ENCODE data around the gene IKBKE.
"Not testable (repeated sequence)": the region's sequence is repeated elsewhere in the genome, so short reads cannot be mapped to it uniquely, and the experiment has no call there.

Gene IKBKE

GRCh38 chr1:206476591-206476990 is 6.3 kb downstream of the IKBKE start:
- no peak for DNase-seq

- DNase-seq: no peak
Observed at GRCh38 chr1:206477110-206477509, 6.8 kb downstream of the IKBKE start.

- no peak for DNase-seq
Observed at GRCh38 chr1:206477581-206478380, 7.5 kb downstream of the IKBKE start.

GRCh38 chr1:206478746-206479145 is 8.5 kb downstream of the IKBKE start:
- no peak for DNase-seq

DNA sequence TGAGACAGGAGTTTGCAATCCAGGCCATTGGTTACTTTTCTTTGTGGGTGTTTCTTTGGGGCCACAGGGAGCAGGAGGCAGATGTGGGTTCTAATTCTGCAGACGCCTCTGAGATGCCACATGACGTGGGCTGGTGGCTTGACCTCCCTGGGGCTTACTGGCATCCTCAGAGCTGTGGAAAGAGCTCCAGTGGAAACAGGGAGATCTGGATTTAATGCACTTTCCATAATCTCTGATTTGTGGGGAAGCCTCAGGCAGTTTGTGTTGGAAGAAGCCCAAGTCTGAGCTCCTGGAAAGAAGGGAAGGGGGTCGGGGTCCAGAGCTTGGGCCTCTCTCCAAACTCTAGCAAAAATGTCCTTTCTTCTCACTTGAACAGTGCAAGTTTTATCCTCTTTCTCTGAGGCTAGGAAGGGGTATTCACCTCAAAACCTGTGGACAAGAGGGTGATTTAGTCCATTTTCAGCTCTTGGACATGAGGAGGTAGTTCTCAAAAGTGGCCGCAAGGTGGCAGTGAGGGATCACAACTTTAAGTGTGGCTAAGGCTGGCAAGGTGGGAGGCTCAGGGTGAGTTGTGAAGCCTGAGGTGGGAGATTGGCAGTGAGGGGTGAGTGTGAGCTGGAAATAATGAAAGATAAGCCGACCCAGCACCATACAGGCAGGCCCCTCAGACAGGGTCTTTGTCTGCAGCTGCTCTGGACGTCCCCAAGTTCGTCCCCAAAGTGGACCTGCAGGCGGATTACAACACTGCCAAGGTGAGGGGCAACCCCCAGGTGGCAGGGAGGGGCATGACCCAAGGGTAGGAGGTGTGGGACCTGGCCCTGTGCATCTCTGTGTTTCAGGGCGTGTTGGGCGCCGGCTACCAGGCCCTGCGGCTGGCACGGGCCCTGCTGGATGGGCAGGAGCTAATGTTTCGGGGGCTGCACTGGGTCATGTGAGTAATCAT is 9.2 kb downstream of the IKBKE start:
- peak; percentile 46 for DNase-seq

DNA sequence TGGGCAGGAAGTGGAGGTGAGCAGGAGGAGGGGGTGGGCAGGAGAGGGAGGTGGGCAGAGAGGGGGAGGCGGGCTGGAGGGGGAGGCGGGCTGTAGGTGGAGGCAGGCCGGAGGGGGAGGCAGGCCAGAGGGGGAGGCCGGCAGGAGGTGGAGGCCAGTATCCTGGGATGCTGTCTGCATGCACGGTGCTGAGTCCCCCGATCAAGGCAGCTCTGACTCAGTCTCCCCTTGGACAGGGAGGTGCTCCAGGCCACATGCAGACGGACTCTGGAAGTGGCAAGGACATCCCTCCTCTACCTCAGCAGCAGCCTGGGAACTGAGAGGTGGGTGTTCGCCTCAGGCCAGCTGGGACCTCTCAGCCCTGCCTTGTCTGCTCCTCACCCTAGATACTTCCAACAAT is 9.9 kb downstream of the IKBKE start:
- DNase-seq: no peak

GRCh38 chr1:206482611-206483010 is 12.3 kb downstream of the IKBKE start:
- no peak for DNase-seq

DNA sequence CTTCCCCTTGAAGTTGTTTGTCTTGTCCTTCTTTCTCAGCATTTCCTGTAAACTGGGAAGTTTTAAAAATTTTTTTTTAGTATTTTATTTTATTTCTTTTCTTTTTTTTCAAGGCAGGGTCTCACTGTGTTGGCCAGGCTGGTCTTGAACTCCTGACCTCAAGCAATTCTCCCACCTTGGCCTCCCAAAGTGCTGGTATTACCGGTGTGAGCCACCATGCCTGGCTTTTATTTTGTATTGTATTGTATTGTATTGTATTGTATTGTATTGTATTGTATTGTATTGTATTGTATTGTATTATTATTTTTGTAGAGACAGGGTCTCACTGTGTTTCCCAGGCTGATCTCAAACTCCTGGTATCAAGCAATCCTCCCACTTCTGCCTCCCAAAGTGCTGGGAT is 13.6 kb downstream of the IKBKE start:
- DNase-seq: not testable (repeated sequence)

GRCh38 chr1:206484901-206485300 is 14.6 kb downstream of the IKBKE start:
- no peak for DNase-seq

DNA sequence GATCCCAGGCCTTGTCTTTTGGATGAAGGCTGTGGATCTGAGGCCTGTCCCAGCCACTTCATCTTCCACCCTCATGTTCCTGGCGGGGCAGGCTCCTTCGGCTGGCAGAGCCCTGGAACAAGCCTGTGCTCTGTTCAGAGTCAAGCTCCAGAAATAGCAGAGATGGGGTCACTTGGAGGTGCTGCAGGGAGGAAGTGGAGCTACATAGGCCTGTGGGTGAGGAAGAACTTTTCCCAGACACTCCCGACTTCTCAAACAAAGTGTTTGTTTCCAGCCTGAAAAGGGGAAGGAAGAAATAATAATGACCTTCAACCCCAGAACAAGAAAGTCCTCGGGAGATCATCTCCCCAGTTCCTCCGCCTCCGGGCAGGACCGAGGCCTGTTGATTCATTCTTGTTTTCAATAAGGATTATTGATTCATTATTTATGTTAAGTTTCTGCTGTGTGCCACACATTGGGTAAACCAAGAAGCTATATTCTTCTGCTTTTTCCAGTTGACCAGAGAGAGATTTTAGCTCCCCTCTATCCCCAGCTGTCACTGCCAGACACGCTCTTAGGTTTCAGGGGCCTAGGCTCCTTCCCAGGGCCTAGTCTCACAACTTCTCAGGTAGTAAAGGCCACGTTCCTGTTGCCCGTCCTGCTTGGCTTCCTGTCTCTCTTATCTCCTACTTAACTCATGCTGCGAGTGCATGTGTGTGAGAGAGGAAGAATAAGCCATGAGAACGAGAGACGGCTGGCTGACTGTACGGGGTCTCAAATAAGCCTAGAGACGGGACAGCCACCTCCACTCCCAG is 16.9 kb downstream of the IKBKE start:
- DNase-seq: no peak

- no peak for DNase-seq
Observed at GRCh38 chr1:206487970-206488369, 17.7 kb downstream of the IKBKE start.

DNA sequence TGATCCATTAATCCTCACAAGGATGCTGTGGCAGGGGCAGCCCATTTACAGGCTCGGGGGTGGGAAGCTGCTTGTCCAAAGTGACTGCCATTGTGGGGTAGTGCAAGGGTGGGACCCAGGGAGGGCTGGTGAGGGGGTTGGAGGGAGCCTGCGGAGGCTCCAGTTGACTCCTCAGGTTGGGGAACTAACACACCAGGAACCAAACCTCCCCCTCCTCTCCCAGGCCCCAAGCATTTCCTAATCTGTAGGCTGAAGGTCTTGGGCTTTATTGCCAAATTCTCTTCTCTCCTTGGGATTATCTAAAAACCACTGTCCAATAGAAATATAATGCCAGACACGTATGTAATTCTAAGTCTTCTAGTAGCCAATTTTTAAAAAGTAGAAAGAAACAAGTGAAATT is 18.2 kb downstream of the IKBKE start:
- no peak for DNase-seq

- DNase-seq: peak; percentile 63
Observed at GRCh38 chr1:206489980-206490770, 19.9 kb downstream of the IKBKE start.

DNA sequence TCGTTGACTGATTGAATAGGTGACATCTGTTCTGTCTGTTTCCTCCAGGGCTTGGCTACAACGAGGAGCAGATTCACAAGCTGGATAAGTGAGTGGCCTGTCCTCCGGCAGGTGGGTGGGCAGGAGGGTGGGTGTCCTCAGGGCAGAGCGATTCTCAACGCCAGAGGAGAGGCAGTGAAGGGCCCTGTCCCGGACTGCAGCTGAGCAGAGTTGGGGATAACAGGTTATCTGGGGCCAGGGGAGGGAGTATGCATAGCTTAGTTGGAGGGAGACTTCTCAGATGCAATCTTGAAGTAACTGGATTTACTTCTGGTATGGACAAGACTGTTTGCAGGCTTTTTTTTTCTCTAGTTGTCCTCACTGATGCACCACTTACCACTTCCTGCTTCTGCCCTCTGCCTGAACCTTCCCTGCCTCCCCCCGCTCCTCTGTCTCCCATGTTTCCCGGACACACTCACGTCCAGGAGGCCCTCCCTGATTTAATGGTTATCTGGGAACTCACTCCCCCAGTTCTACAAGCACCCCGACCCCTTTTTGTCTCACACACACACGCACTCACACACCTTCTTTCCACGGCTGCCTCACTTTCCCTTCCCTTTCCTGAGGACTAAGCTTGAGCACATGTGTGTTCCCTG is 20.6 kb downstream of the IKBKE start:
- no peak for DNase-seq

DNA sequence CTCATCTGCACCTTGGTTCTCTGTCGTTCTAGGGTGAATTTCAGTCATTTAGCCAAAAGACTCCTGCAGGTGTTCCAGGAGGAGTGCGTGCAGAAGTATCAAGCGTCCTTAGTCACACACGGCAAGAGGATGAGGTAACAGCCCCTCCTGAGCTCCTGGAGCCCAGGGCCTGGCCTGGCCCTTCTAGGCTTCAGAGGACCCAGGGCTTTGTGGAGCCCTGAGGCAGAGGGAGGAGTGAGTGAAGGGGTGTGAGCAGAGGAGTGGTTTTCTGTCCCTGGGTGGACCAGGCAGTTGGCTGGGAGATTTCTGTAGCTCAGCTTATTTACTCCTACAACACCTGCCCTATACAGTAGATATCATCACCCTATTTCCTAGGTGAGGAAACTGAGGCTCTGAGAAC is 21.3 kb downstream of the IKBKE start:
- DNase-seq: no peak

- DNase-seq: no peak
Observed at GRCh38 chr1:206492589-206492988, 22.3 kb downstream of the IKBKE start.

- no peak for DNase-seq
Observed at GRCh38 chr1:206493279-206493678, 23.0 kb downstream of the IKBKE start.

GRCh38 chr1:206495011-206495461 is 24.8 kb downstream of the IKBKE start:
- no peak for DNase-seq

DNA sequence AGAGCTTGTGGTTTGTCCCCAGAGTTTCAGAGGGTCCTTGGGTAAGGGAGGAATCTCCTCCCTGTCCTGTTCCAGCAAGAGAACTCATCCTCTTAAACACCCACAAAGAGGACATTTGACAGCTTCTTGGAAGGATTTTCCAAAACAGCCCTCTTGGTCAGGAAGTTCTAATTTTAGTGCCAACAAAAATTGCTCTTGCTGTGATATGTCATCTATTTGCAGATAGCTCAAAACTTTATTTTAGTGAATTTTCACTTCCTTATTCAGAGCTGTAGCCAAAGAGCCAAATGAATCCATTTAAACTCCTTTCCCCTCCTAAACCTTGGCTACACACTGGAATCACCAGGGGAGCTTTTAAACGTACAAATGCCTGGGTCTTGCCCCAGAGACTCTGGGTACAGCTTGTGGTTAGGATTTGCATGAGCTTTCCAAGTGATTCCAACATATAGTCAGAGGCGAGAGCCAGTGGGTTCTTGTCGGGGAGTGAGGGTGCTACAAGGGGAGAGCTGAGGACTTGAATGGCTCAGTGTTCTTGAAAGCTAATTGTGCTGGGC is 25.3 kb downstream of the IKBKE start:
- no peak for DNase-seq

GRCh38 chr1:206496131-206496793 is 26.0 kb downstream of the IKBKE start:
- DNase-seq: no peak

GRCh38 chr1:206497363-206497762 is 27.1 kb downstream of the IKBKE start:
- DNase-seq: no peak

Data from midbrain (tissue), 1 donor.